UCSD-AML1 (cell line): Measurements from ENCODE around the gene SLFN13.
"Not testable (repeated sequence)": the region's sequence is repeated elsewhere in the genome, so short reads cannot be mapped to it uniquely, and the experiment has no call there.

Experiments
- DNase-seq: peaks from one replicate; lab custom pipeline; 2025; ENCODE audit not compliant: unreplicated experiment; lab: John Stamatoyannopoulos, UW

SLFN13 gene

DNA sequence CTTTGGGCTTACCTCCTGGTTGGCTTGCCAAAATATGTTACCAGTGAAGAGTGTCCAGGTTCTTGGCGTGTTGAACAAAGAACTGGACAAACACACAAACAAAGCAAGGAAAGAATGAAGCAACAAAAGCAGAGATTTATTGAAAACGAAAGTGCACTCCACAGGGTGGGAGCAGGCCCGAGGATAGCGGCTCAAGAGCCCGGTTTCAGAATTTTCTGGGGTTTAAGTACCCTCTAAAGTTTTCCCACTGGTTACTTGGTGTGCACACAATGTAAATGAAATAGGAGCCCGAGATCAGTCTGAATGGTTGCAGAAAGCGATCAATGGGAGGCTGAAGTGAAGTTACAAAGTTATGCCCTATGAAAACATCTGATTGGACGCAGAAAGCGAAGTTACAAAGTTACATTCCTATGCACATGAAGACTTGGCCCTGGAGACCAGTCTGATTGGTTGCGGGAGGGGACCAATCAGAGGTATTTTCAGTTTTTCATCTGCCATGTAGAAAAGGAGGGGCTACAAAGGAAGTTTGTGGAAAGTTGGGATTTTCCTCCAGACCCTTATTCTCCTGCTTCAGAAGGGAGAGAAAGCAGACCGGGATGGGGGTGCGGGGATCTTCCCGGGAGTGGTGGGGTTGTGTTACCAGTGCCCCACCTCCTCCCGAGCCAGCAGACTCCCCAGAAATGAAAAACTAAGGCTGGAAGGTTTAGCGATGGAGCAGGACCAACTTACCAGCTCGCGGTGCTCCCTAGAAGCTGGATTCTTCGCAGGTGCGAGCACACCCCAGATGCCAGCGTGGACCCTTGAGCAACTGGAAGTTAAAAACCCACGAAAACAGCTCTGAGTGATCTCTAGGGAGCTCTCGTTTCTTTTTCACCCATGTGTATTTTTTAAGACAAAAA is 16.1 kb downstream of the SLFN13 start, which contains the start of gene SLFN12:
Gene SLFN12 (minus strand): TSS at position 325 of the 899 bp plus-strand sequence. CDS start 9,472 bp downstream, outside the sequence.
- DNase-seq: peak; percentile 21

DNA sequence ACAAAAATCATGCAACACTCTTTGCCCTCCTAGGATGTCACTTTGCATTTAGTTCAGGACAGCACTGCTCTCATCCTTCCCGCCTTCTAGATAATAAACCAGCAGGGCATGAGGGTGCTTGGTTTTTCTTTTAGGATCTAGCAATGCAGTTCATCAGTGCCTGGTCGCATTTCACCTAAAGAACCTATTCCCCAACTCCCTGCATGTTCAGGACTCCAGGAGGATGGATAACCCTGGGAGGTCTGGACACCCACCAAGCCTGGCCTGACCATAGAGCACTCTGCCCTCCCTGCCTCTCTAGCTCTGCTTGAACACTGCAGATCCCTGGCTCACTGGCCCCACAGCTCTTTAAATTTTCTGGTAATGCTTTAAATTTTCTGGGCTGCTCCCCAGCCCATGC is 18.9 kb downstream of the SLFN13 start:
- no peak for DNase-seq

DNA sequence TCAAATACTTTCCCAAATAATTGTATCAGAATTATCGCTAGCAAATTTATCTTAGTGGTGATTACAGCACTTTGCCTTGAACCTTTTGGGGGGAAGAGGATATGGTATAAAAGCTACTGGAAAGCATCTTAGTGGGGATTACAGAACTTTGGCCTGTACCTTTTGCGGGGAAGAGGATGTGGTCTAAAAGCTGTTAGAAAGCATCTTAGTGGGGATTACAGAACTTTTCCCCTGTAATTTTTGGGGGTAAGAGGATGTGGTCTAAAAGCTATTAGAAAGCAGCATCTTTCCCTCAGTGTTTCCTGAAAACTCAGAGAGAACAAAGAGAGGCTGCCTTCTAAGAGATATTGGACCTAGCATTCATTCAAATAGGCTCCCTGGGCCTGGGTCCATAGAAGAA is 20.3 kb downstream of the SLFN13 start:
- DNase-seq: no peak

DNA sequence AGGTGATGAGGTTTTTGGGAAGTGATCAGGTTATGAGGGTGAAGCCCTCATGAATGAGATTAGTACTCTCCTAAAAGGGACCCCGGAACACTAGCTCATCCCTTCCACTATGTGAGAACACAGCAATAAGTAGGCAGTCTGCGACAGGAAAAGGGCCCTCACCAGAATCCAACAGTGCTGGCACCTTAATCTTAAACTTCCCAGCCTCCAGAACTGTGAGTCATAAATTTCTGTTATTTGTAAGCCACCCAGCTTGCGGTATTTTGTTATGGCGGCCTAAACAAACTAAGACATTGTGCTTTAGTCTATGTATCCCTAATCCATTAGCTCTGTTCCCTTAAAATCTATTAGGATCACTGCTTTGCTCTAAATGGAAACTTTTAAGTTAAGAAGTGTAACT is 24.8 kb downstream of the SLFN13 start:
- DNase-seq: no peak

DNA sequence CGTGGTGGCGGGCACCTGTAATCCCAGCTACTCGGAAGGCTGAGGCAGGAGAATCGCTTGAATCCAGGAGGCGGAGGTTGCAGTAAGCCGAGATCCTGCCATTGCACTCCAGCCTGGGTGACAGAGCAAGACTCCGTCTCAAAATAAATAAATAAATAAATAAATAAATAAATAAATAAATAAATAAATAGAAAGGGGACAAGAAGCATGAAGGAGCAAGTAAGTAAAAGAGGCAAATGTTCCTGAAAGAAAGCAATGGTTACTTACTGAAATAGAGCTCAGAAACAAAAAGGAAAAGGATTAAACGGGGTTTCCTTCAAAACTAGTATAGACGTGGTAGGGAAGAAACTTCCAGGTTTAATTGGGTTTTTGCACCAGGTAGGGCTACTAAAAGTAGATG is 27.5 kb downstream of the SLFN13 start:
- not testable (repeated sequence) for DNase-seq

DNA sequence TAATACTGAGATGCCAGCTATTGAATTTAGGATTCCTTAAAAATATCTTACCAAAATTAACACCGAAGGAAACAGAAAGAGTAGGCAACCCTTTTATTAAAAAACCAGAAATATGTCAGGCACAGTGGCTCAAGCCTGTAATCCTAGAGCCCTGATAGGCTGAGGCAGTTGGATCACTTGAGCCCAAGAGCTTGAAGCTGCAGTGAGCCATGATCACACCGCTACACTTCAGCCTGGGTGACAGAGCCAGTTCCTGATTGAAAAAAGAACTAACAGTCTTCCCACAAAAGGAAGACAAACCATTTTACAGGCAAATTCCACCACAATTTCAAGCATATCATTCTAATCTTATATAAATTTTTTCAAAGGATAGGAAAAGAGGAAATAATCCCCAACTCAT is 31.9 kb downstream of the SLFN13 start:
- DNase-seq: no peak

DNA sequence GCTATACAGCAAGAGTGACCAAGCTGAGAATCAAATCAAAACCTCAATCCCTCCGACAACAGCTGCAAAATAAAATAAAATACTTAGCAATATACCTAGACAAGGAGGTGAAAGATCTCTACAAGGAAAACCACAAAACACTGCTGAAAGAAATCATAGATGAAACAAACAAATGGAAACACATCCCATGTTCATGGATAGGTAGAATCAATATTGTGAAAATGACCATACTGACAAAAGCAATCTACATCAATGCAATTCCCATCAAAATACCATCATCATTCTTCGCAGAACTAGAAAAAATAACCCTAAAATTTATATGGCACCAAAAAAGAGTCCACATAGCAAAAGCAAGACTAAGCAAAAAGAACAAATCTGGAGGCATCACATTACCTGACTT is 33.9 kb downstream of the SLFN13 start:
- DNase-seq: not testable (repeated sequence)

DNA sequence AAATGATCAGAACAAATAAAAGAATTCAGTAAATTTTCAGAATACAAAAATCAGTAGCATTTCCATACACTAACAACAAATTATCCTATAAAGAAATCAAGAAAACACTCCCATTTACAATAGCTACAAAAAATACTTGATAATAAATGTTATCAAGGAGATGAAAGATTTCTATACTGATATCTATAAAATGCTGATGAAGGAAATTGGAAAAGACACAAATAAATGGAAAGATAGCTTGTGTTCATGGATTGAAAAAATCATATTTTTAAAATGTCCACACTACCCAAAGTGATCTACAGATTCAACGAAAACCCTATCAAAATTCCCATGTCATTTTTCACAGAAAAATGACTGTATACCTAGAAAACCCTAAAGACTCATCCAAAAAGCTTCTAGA is 34.3 kb downstream of the SLFN13 start:
- DNase-seq: no peak

DNA sequence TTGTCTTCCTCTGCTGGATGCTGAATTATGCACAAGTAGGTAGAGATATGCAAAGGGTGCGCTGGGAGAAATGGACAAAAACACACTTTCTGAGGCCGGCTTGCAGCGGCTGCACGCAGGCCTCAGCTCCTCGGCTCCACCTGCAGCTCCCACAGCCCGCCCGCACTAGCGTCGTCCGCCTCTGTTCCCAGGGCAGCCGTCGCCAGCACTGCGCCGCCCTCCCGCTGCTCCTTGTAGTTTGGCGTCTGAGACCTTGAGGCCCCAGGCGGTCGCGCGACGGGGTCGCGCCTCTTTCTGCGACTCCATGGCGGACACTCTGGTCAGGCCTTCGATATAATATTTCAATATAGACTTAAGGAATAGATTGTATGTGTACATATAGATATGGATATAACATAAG is 41.0 kb downstream of the SLFN13 start:
- no peak for DNase-seq

DNA sequence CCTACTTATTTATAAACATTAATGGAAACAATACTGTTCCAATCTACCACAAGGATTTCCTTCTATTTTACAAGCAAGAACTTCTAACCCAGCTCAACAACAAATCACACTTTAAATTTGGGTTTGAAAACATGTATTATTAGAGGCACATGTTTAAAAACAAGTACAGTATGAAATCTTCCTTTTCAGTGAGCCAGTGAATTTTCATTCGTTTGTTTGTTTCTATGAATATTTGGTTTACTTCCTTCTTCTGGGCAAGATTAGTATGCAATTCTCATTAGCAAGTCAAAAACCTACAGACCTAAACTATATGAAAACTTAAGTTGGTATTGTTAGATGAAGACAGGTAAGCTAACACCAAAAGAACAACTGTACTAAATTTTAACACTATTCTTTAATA is 42.0 kb downstream of the SLFN13 start:
- DNase-seq: no peak

DNA sequence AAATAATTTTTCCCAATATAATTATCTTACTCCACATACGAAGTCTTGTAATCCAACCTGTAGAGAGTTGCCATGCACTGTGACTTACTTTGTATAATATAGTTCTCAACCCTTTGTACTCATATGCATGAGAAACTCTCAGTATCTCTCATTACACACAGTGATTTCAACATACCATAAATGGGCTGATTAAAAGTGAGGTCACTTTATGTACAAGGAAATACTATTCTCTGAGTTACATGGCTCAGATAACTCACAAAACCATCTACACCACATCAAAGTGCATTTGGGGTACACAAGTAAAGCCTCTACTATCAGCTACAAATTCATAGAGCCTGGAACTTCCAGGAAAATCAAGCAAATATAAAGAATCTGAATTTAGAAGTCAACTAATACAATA is 44.2 kb downstream of the SLFN13 start:
- DNase-seq: no peak

DNA sequence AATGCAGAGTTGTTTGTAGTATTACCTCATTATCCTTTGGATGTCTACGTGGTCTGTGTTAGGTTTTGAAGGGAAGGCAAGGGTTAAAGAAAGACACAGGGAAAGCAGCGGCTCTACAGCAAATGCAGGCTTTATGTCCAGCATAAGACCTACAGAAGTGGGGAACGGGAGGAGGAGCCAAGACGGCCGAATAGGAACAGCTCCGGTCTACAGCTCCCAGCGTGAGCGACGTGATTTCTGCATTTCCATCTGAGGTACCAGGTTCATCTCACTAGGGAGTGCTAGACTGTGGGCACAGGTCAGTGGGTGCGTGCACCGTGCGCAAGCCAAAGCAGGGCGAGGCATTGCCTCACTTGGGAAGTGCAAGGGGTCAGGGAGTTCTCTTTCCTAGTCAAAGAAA is 54.8 kb downstream of the SLFN13 start:
- not testable (repeated sequence) for DNase-seq

DNA sequence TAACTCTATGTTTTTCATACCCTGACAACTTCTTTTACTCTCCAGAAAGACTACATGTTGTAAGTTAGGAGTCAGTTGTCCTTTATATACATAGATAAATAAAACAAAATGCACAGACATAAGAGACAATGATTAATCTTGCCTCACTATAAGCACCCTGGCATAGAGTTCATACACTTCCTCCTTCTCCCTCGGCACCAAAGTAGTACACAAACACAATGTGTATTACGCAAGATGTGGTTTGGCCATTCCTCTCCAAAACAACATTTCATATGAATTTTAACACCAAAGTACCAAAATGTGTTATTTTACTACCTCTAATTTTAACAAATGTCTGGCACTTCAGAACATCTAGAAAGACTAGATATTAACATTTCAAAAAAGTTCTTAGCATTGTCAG is 57.9 kb downstream of the SLFN13 start:
- no peak for DNase-seq

DNA sequence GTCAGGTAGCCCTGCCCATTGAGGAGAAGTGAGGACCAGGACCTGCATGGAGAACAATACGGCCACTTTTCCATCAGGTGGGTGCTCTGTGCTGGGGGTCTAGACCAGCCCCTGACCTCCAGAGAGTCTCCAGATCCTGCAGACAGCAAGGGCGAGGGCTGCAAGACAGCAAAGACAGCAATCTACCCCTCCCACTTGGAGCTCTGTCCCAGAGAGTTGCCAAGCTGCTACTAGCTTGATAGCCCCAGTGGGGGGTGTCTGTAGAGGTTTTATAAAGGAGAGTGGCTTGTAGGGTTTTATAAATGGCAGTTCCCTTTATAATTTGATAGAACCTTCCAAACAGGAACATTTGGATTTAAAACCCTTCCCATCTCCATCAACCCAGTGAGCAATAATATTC is 58.4 kb downstream of the SLFN13 start:
- no peak for DNase-seq

DNA sequence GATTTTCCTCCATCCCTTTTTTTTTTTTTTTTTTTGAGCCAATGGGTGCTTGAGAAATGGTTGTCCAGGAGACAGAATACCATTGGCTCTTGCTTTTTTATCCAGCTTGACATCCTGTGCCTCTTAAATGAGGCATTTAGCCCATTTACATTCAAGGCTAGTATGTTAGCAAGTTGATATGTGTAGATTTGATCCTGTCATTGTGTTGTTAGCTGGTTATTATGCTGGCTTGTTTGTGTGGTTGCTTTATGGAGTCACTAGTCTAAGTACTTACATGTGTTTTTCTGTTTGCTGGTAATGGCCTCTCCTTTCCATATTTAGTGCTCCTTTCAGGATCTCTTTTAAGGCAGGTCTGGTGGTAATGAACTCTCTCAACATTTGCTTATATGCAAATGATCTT is 61.1 kb downstream of the SLFN13 start:
- no peak for DNase-seq
